Upper lobe of left lung (tissue), 4 donors: ENCODE measurements around the gene KIF25.

Experiments
- POLR2A ChIP-seq, 4 donors: fragments of 450-650 bp; IDR thresholded peaks; one replicate each; pipeline ENCODE4 v1.5.1; 2016 to 2017; ENCODE audit warnings: antibody characterized with exemption in 4 of 4, mild to moderate bottlenecking in 2 of 4
- POLR2AphosphoS5 ChIP-seq, 2 donors: sonication (generic); formaldehyde crosslinking; IDR thresholded peaks; one replicate each; pipeline ENCODE4 v1.5.1; 2017; ENCODE audit warnings: antibody characterized with exemption in 2 of 2
- TF ChIP-seq, protein P1 (sequence below), 6 experiments: fragments of 450-650 bp in 4 of 6; fragments of 200-600 bp in 2 of 6; sonication (generic) in 2 of 6; IDR thresholded peaks; one replicate each; pipeline ENCODE4 v1.5.1; 2016 to 2019; ENCODE audit warnings: antibody characterized with exemption in 6 of 6

DNA sequence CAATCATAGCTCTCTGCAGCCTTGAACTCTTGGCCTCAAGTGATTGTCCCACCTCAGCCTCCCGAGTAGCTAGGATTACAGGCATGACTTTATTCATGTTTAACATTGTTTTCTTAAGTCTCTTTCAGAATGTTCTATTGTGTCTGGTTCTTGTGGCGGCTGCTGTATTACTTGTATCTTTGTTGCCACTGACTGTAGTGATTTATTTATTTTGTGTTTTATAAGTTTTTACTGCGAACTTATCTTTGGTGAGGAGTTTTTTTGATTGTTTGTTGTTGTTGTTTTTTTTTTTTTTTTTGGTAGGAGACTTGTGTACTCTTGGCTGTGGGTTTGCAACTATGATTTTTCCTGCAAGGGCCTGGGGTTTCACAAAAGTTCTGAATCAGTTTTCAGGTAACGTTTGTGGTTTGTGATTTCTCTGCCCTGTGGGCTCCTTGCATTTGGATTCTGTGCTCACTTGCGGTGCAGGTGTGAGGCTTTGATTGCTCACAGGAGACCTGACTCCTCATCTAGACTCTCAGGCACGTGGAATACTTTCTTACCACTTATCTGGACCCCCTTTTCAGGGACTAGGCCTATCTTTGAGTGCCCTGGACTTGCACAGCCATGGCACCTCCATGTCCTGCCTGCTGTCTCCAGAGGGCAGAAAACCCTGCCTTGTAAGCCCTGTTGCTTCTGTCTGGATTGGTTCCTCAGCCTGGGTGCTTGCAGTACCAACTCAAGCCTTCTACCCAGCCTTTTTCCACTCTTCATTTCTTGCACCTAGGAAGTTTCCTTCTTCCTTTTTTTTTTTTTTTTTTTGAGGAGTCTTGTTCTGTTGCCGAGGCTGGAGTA is 25.2 kb downstream of the KIF25 start:
- TF ChIP-seq, protein P1, sequence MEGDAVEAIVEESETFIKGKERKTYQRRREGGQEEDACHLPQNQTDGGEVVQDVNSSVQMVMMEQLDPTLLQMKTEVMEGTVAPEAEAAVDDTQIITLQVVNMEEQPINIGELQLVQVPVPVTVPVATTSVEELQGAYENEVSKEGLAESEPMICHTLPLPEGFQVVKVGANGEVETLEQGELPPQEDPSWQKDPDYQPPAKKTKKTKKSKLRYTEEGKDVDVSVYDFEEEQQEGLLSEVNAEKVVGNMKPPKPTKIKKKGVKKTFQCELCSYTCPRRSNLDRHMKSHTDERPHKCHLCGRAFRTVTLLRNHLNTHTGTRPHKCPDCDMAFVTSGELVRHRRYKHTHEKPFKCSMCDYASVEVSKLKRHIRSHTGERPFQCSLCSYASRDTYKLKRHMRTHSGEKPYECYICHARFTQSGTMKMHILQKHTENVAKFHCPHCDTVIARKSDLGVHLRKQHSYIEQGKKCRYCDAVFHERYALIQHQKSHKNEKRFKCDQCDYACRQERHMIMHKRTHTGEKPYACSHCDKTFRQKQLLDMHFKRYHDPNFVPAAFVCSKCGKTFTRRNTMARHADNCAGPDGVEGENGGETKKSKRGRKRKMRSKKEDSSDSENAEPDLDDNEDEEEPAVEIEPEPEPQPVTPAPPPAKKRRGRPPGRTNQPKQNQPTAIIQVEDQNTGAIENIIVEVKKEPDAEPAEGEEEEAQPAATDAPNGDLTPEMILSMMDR (IDR thresholded peaks at IDR 0.05): no peak
- no peak for TF ChIP-seq POLR2AphosphoS5 (IDR thresholded peaks at IDR 0.05)
- no peak for TF ChIP-seq POLR2A (IDR thresholded peaks at IDR 0.05)
